ENCODE measurements around the gene MYLK3.

DNA sequence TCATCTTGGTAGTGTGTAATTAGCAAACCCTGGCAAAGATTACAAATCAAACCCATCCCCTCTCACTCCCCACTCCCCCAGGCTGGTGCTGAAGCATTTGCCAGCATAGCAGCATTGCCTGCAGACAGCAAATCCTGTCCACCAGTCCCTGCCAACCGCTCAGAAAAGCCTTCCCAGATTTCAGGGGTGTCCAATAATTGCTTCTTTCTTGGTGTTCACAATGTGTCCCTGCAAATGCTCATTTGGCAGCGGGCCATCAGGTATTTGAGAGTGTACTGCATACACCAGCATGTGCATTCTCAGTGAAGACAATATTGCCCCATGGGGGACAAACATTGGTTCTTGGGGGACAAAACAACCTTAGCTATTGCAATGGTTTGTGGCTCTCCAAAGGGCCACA lies 30.5 kb downstream of the MYLK3 start:
- TF ChIP-seq CTCF (IDR thresholded peaks at IDR 0.05) (no peak), POLR2AphosphoS5 (IDR thresholded peaks at IDR 0.05) (no peak)

All from prostate gland (tissue), 2 donors.